ENCODE data around the gene FAM47E.

- TF ChIP-seq EP300 (IDR thresholded peaks at IDR 0.05) (no peak), POLR2AphosphoS5 (IDR thresholded peaks at IDR 0.05) (no peak), POLR2A (IDR thresholded peaks at IDR 0.05) (no peak)
- TF ChIP-seq, protein P1, sequence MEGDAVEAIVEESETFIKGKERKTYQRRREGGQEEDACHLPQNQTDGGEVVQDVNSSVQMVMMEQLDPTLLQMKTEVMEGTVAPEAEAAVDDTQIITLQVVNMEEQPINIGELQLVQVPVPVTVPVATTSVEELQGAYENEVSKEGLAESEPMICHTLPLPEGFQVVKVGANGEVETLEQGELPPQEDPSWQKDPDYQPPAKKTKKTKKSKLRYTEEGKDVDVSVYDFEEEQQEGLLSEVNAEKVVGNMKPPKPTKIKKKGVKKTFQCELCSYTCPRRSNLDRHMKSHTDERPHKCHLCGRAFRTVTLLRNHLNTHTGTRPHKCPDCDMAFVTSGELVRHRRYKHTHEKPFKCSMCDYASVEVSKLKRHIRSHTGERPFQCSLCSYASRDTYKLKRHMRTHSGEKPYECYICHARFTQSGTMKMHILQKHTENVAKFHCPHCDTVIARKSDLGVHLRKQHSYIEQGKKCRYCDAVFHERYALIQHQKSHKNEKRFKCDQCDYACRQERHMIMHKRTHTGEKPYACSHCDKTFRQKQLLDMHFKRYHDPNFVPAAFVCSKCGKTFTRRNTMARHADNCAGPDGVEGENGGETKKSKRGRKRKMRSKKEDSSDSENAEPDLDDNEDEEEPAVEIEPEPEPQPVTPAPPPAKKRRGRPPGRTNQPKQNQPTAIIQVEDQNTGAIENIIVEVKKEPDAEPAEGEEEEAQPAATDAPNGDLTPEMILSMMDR (IDR thresholded peaks at IDR 0.05): no peak
These were observed 24.1 kb downstream of the FAM47E start for GRCh38 chr4:76275486-76276124.
